ENCODE results near the gene TMEM150C.
"Not testable (repeated sequence)": the region's sequence is repeated elsewhere in the genome, so short reads cannot be mapped to it uniquely, and the experiment has no call there.

TMEM150C gene

DNA sequence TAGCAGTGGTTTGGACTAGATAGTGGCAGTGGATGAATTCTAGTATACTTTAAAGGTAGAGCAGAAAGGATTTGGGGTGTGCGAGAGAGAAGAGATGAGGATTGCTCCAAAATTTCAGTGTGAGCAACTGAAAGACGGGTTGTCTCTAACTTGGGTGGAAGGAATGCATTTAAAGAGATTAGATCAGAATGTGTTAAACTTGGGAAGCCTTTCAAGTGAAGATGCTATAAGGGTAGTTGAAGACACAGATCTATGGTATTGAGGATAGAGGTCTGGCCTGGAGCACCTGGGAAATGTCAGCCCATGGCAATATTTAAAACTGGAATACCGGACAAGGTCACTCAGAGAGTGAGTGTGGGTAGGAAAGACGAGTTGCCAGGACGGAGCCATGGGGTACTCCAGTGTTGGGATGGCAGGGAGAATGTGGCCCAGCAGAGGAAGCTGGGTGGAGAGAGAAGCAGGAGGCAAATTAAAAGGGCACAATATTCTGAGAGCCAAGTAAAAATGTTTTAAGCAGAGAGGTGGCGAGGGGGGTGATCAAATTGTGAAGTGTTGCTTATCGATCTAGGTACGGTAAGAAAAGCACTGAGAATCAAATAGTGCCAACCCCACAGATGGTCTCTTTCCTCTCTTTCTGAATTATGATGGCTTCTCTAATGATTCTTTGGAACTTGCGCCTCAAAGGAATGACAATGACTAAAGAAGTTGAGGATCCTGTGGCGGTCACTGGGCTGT, 80.8 kb downstream of the TMEM150C start:
- no peak overlapping the region for H3K27ac ChIP-seq
- TF ChIP-seq CTCF (IDR thresholded peaks at IDR 0.05; ENCODE audit: low read depth, low read length): no peak
- H3K4me3 ChIP-seq (ENCODE audit: low read depth, low read length): no peak overlapping the region

GRCh38 chr4:82479562-82479961, 82.2 kb downstream of the TMEM150C start:
- Histone ChIP-seq H3K27ac (no peak overlapping the region), H3K9me3 (ENCODE audit: severe bottlenecking) (no peaks in the 10 kb centered on the region), H3K27me3 (ENCODE audit: insufficient read depth, low read depth, severe bottlenecking) (no peaks in the 10 kb centered on the region), H3K4me3 (ENCODE audit: low read depth, low read length) (no peak overlapping the region), H3K36me3 (0 out of 2 replicates have a peak, but pooled peaks cover 4% of the 10 kb centered on the region)
- DNase-seq: no peak
- no peak for TF ChIP-seq CTCF (IDR thresholded peaks at IDR 0.05; ENCODE audit: low read depth, low read length)

More for the DNA sequence above, 80.8 kb downstream of the TMEM150C start:
- DNase-seq: no peak
- no peaks in the 10 kb centered on the region for H3K27me3 ChIP-seq (ENCODE audit: insufficient read depth, low read depth, severe bottlenecking)
- 0 out of 2 replicates have a peak, but pooled peaks cover 4% of the 10 kb centered on the region for H3K36me3 ChIP-seq
- no peaks in the 10 kb centered on the region for H3K9me3 ChIP-seq (ENCODE audit: severe bottlenecking)

DNA sequence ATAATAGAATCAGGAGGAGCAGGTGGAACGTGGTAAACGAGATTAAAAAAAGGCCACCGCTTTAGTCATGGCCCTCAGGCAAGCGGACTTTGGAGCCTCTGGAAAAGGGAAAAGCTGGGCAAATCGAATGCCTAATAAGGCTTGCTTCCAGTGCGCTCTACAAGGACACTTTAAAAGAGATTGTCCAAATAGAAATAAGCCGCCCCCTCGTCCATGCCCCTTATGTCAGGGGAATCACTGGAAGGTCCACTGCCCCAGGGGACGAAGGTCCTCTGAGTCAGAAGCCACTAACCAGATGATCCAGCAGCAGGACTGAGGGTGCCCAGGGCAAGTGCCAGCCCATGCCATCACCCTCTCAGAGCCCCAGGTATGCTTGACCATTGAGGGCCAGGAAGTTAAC, 84.3 kb downstream of the TMEM150C start:
- not testable (repeated sequence) for H3K27ac ChIP-seq; H3K4me3 ChIP-seq (ENCODE audit: low read depth, low read length); H3K27me3 ChIP-seq (ENCODE audit: insufficient read depth, low read depth, severe bottlenecking); H3K36me3 ChIP-seq; H3K9me3 ChIP-seq (ENCODE audit: severe bottlenecking); DNase-seq

GRCh38 chr4:82475931-82476330, 85.9 kb downstream of the TMEM150C start:
- H3K4me3 ChIP-seq (ENCODE audit: low read depth, low read length); H3K27ac ChIP-seq; H3K36me3 ChIP-seq; H3K9me3 ChIP-seq (ENCODE audit: severe bottlenecking); DNase-seq; H3K27me3 ChIP-seq (ENCODE audit: insufficient read depth, low read depth, severe bottlenecking): not testable (repeated sequence)

- Histone ChIP-seq H3K27me3 (ENCODE audit: insufficient read depth, low read depth, severe bottlenecking) (no peaks in the 10 kb centered on the region), H3K4me3 (ENCODE audit: low read depth, low read length) (no peak overlapping the region), H3K9me3 (ENCODE audit: severe bottlenecking) (no peaks in the 10 kb centered on the region), H3K36me3 (peaks cover 3% of the 10 kb centered on the region; the same call in 1 of the 2 replicates), H3K27ac (no peak overlapping the region)
- no peak for DNase-seq
- TF ChIP-seq CTCF (IDR thresholded peaks at IDR 0.05; ENCODE audit: low read depth, low read length): no peak
Observed at GRCh38 chr4:82473621-82474164, 88.1 kb downstream of the TMEM150C start.

- H3K27ac ChIP-seq; H3K4me3 ChIP-seq (ENCODE audit: low read depth, low read length); H3K36me3 ChIP-seq; H3K9me3 ChIP-seq (ENCODE audit: severe bottlenecking); H3K27me3 ChIP-seq (ENCODE audit: insufficient read depth, low read depth, severe bottlenecking); DNase-seq: not testable (repeated sequence)
Observed at GRCh38 chr4:82473080-82473479, 88.7 kb downstream of the TMEM150C start.

- no peak for TF ChIP-seq CTCF (IDR thresholded peaks at IDR 0.05; ENCODE audit: low read depth, low read length)
- Histone ChIP-seq H3K27ac (no peak overlapping the region), H3K36me3 (peaks cover 16% of the 10 kb centered on the region), H3K4me3 (ENCODE audit: low read depth, low read length) (no peak overlapping the region), H3K9me3 (ENCODE audit: severe bottlenecking) (no peaks in the 10 kb centered on the region), H3K27me3 (ENCODE audit: insufficient read depth, low read depth, severe bottlenecking) (no peaks in the 10 kb centered on the region)
- DNase-seq: no peak
Observed at GRCh38 chr4:82469791-82470345, 91.9 kb downstream of the TMEM150C start.

All from WERI-Rb-1 (cell line).